HepG2 (cell line): ENCODE data around the gene OSBPL2. TPM values are rescaled to one million over a fixed set of nuclear protein-coding genes. Genes with fewer than 3 reads are reported as not detected.

Source experiments
- ATAC-seq: fragments of 200-7000 bp; cut with Tn5 transposase; 3 replicates; pipeline ENCODE4 v1.9.1; 2020; ENCODE audit warnings: mild to moderate bottlenecking, moderate library complexity
- BruUV-seq: library from RNA; stranded (reverse); fragments of 400-500 nt; replicated peaks from 2 replicates; lab custom pipeline; 2021; lab: Mats Ljungman, UMichigan
- CTCF ChIA-PET: fragments of 300-600 bp; formaldehyde crosslinking; extraction: SDS; loops from one replicate; lab custom pipeline; 2021; ENCODE audit warnings: low total read pairs, inconsistent platforms, low intra/inter-chr PET ratio; lab: Yijun Ruan, JAX
- POLR2A ChIA-PET: fragments of 350-600 bp; sonication (Branson Sonifier 250); formaldehyde crosslinking; loops from one replicate; lab custom pipeline; 2020; ENCODE audit warnings: antibody characterized with exemption, inconsistent platforms; lab: Yijun Ruan, JAX
- DNase-seq: peaks from one replicate; pipeline ENCODE4 v3.0.0-alpha.2; 2015; ENCODE audit warnings: low spot score
- FAIRE-seq: peaks from 3 replicates; lab custom pipeline; 2011; peaks lifted over from hg19 to GRCh38; lab: Jason Lieb, UNC
- H2AFZ ChIP-seq: one replicate; pipeline ENCODE4 v1.6.1; 2011; ENCODE audit warnings: low read length, inconsistent platforms
- H3K27ac ChIP-seq: fragments of 300-600 bp; 3 replicates; pipeline ENCODE4 v1.8.0; 2011; ENCODE audit warnings: mixed run types, mild to moderate bottlenecking, mixed read lengths, low read length, inconsistent platforms; ENCODE audit not compliant: insufficient read depth; ENCODE audit errors: extremely low read length
- H3K27me3 ChIP-seq, 2 experiments: fragments of 200-600 bp in 1 of 2; 2 replicates in 1 of 2; 3 replicates in 1 of 2; pipeline versions ENCODE4 v1.6.0 to v1.8.0; 2011; ENCODE audit warnings: low read length in 2 of 2, mild to moderate bottlenecking in 2 of 2, moderate library complexity in 2 of 2, inconsistent platforms in 1 of 2; ENCODE audit not compliant: insufficient read depth in 2 of 2, control insufficient read depth in 1 of 2
- H3K36me3 ChIP-seq, 2 experiments: fragments of 200-600 bp in 1 of 2; replicated peaks in 1 of 2; 2 replicates in 1 of 2; 3 replicates in 1 of 2; pipeline versions ENCODE4 v1.5.1 to v1.8.0; 2011; ENCODE audit warnings: low read length in 2 of 2, inconsistent platforms in 1 of 2; ENCODE audit not compliant: insufficient read depth in 2 of 2, control insufficient read depth in 1 of 2
- H3K4me1 ChIP-seq: 2 replicates; pipeline ENCODE4 v1.5.1; 2012; ENCODE audit warnings: low read length, inconsistent platforms; ENCODE audit not compliant: insufficient read depth
- H3K4me2 ChIP-seq: 2 replicates; pipeline ENCODE4 v1.6.0; 2011; ENCODE audit warnings: low read depth, low read length, inconsistent platforms
- H3K4me3 ChIP-seq, 3 experiments: fragments of 200-600 bp in 1 of 3; sonication (generic), shearing (Covaris generic) in 1 of 3; replicated peaks in 1 of 3; 2 replicates each; pipeline ENCODE4 v1.5.1; 2011 to 2016; ENCODE audit warnings: low read length in 3 of 3, inconsistent platforms in 2 of 3, low read depth in 2 of 3, mild to moderate bottlenecking in 2 of 3, control low read depth in 1 of 3, mixed read lengths in 1 of 3; ENCODE audit not compliant: insufficient read depth in 1 of 3
- H3K79me2 ChIP-seq: one replicate; pipeline ENCODE4 v1.6.1; 2011; ENCODE audit warnings: low read length, inconsistent platforms; ENCODE audit not compliant: insufficient read depth
- H3K9ac ChIP-seq: 2 replicates; pipeline ENCODE4 v1.6.0; 2011; ENCODE audit warnings: mild to moderate bottlenecking, low read depth, low read length, inconsistent platforms; ENCODE audit not compliant: insufficient read depth
- H3K9me3 ChIP-seq: 2 replicates; pipeline ENCODE4 v1.5.1; 2012; ENCODE audit warnings: mild to moderate bottlenecking, low read length
- H4K20me1 ChIP-seq: 2 replicates; pipeline ENCODE4 v1.6.0; 2011; ENCODE audit warnings: inconsistent platforms, mild to moderate bottlenecking, low read length, moderate library complexity; ENCODE audit not compliant: insufficient read depth
- AGO2 ChIP-seq: fragments of 200-400 bp; formaldehyde crosslinking; optimal IDR thresholded peaks from 2 replicates; pipeline ENCODE3; 2017; ENCODE audit warnings: mild to moderate bottlenecking, low read depth, low read length, moderate library complexity
- ARNTL ChIP-seq: sonication (generic); formaldehyde crosslinking; IDR thresholded peaks from 2 replicates; pipeline ENCODE4 v1.4.0; 2020; ENCODE audit warnings: mild to moderate bottlenecking, missing genetic modification reagents
- HES4 ChIP-seq: sonication (generic); formaldehyde crosslinking; IDR thresholded peaks from 2 replicates; pipeline ENCODE4 v1.9.0; 2021; ENCODE audit warnings: mild to moderate bottlenecking, missing genetic modification reagents, borderline replicate concordance
- HOXA9 ChIP-seq: sonication (generic); formaldehyde crosslinking; IDR thresholded peaks from 2 replicates; pipeline ENCODE4 v1.8.1; 2022; ENCODE audit warnings: missing genetic modification reagents, mild to moderate bottlenecking, moderate library complexity, borderline replicate concordance
- MTA1 ChIP-seq: sonication (generic); formaldehyde crosslinking; IDR thresholded peaks from 2 replicates; pipeline ENCODE4 v1.4.0; 2020; ENCODE audit warnings: missing genetic modification reagents, mild to moderate bottlenecking, borderline replicate concordance
- RBFOX2 ChIP-seq: fragments of 200-400 bp; formaldehyde crosslinking; IDR thresholded peaks from 2 replicates; pipeline ENCODE4 v1.6.1; 2017; ENCODE audit warnings: low read depth, mild to moderate bottlenecking, low read length
- ZGPAT ChIP-seq: IDR thresholded peaks from 2 replicates; pipeline ENCODE4 v1.6.1; 2016; ENCODE audit warnings: mild to moderate bottlenecking
- ZNF10 ChIP-seq: sonication (generic); formaldehyde crosslinking; IDR thresholded peaks from 2 replicates; pipeline ENCODE4 v1.4.0; 2020; ENCODE audit warnings: mild to moderate bottlenecking, low read depth, missing genetic modification reagents, borderline replicate concordance
- ZNF121 ChIP-seq: sonication (generic); formaldehyde crosslinking; IDR thresholded peaks from 2 replicates; pipeline ENCODE4 v1.5.0; 2020; ENCODE audit warnings: mild to moderate bottlenecking, missing genetic modification reagents
- WGBS: methylation state at CpG from one replicate; pipeline ENCODE4 v1.1.6; 2017; ENCODE audit warnings: low lambda C conversion rate; 5-methylcytosine and 5-hydroxymethylcytosine counted together
- in situ Hi-C: cut with HindIII; loops from 2 replicates; pipeline ENCODE4 v1.10.0; 2017; ENCODE audit warnings: low pct_unique_long_range_greater_than_20kb; ENCODE audit not compliant: extremely low pct_ligation_motif_present
- intact Hi-C: fragments of 100-400 bp; cut with micrococcal nuclease; formaldehyde crosslinking; loops from one replicate; pipeline ENCODE4 v1.10.0; 2022; ENCODE audit not compliant: unreplicated experiment
- polyA plus RNA-seq, 8 experiments: library from polyadenylated mRNA; depleted of rRNA in 3 of 8; stranded (reverse) in 7 of 8; unstranded in 1 of 8; fragments of >200 nt; fragmentation: Illumina TruSeq in 4 of 8; extraction: Trizol in 4 of 8; gene quantifications; 2 replicates each; pipeline versions ENCODE4 v1.2.1 to v1.2.3, GENCODE V29; 2011 to 2016; ENCODE audit warnings: low read depth in 4 of 8, missing spikeins in 1 of 8, mixed read lengths in 1 of 8; ENCODE audit not compliant: insufficient read depth in 1 of 8
- total RNA-seq, 5 experiments: library from RNA; depleted of rRNA; stranded (reverse); fragments of >200 nt; fragmentation: Illumina TruSeq; extraction: Trizol; gene quantifications; 2 replicates each; pipeline ENCODE4 v1.2.3, GENCODE V29; 2016; ENCODE audit warnings: low read depth in 1 of 5

OSBPL2 gene
- total and polyA plus RNA-seq, 2 of the 13 experiments (the other 11 are each of a cell fraction or from before 2014, with no cell fraction given): 18.5 to 37.4 TPM

GRCh38 chr20:62323980-62324906, 85.9 kb downstream of the OSBPL2 start:
- ATAC-seq (no peak), DNase-seq (no peak), FAIRE-seq (no peak)
- Histone ChIP-seq H3K4me1 (no peaks in the 10 kb centered on the region), H3K27me3 (no peaks in the 10 kb centered on the region), H3K9ac (no peak overlapping the region), H4K20me1 (peaks cover 4% of the 10 kb centered on the region; the same call in 1 of the 2 replicates), H3K36me3 (peaks cover 54 to 85% of the 10 kb centered on the region in 2 experiments), H3K4me2 (no peak overlapping the region), H2AFZ (no peak overlapping the region), H3K79me2 (no peaks in the 10 kb centered on the region), H3K4me3 (no peak overlapping the region), H3K27ac (no peak overlapping the region), H3K9me3 (no peaks in the 10 kb centered on the region)
- TF ChIP-seq MTA1 (CRISPR knock-in tag) (0 out of 2 replicates have a peak, but pooled peaks have one; percentile 21), ARNTL (no peak), RBFOX2 (0 out of 2 replicates have a peak, but pooled peaks have one; percentile 6), HOXA9 (0 out of 2 replicates have a peak, but pooled peaks have one; percentile 6), AGO2 (peak; percentile 61)
- BruUV-seq: TSS peak; percentile 48
- WGBS: 96% methylated on average over 16 of the region's 25 CpGs
- in situ Hi-C loops: no loop called here
- POLR2A ChIA-PET: no interaction called here
- intact Hi-C loops: no loop called here
- CTCF ChIA-PET: no interaction called here

GRCh38 chr20:62325172-62325905, 87.0 kb downstream of the OSBPL2 start:
- Histone ChIP-seq H2AFZ (no peak overlapping the region), H3K79me2 (no peaks in the 10 kb centered on the region), H3K27ac (no peak overlapping the region), H3K4me1 (no peaks in the 10 kb centered on the region), H3K9me3 (no peaks in the 10 kb centered on the region), H3K4me2 (no peak overlapping the region), H3K4me3 (no peak overlapping the region), H4K20me1 (peaks cover 4% of the 10 kb centered on the region; the same call in 1 of the 2 replicates), H3K36me3 (peaks cover 60 to 88% of the 10 kb centered on the region in 2 experiments), H3K9ac (no peak overlapping the region), H3K27me3 (no peaks in the 10 kb centered on the region)
- FAIRE-seq: no peak
- peak; percentile 95; the same call in 1 of the 2 replicates for TF ChIP-seq ZNF10 (CRISPR knock-in tag)
- no peak for TF ChIP-seq ZGPAT
- TF ChIP-seq HES4 (CRISPR knock-in tag): 0 out of 2 replicates have a peak, but pooled peaks have one; percentile 59
- no peak for TF ChIP-seq ZNF121
- peak; percentile 38 for TF ChIP-seq AGO2
- ChIA-PET CTCF (no interaction called here), POLR2A (interaction anchor here (0.6 to 1.1 kb wide), 2 partner anchors 43 to 50 kb away, joined by 3 read pairs; no protein-coding TSS in a partner anchor)
- no peak for DNase-seq
- intact Hi-C loops (no loop called here), in situ Hi-C loops (no loop called here)
- WGBS: 97% methylated on average over 13 of the region's 14 CpGs
- BruUV-seq: no TSS peak
- ATAC-seq: no peak
